HepG2 (cell line): Measurements from ENCODE around the gene TTPAL. TPM values are rescaled to one million over a fixed set of nuclear protein-coding genes. Genes with fewer than 3 reads are reported as not detected.

ENCODE experiments used
- CENPT ChIP-seq: sonication (generic); formaldehyde crosslinking; IDR thresholded peaks from 2 replicates; pipeline ENCODE4 v1.8.0; 2022; ENCODE audit warnings: low read depth, mild to moderate bottlenecking, moderate library complexity, missing genetic modification reagents
- GATAD2A ChIP-seq: IDR thresholded peaks from 2 replicates; pipeline ENCODE4 v1.6.1; 2016
- NKX3-1 ChIP-seq: sonication (generic); formaldehyde crosslinking; IDR thresholded peaks from 2 replicates; pipeline ENCODE4 v1.5.0; 2020; ENCODE audit warnings: missing genetic modification reagents
- SAFB2 ChIP-seq: sonication (generic); formaldehyde crosslinking; IDR thresholded peaks from 2 replicates; pipeline ENCODE4 v1.5.1; 2020; ENCODE audit warnings: missing genetic modification reagents, low read depth, mild to moderate bottlenecking, borderline replicate concordance
- SMAD3 ChIP-seq: sonication (generic); formaldehyde crosslinking; IDR thresholded peaks from 2 replicates; pipeline ENCODE4 v1.4.0; 2020; ENCODE audit warnings: missing genetic modification reagents
- TGIF2 ChIP-seq: IDR thresholded peaks from 2 replicates; pipeline ENCODE4 v1.6.1; 2016; ENCODE audit warnings: control low read depth, missing compliant biosample characterization
- ZC3H13 ChIP-seq: sonication (generic); formaldehyde crosslinking; IDR thresholded peaks from 2 replicates; pipeline ENCODE4 v1.8.1; 2023; ENCODE audit warnings: mild to moderate bottlenecking, missing genetic modification reagents, moderate library complexity
- ZFP1 ChIP-seq: IDR thresholded peaks from 2 replicates; pipeline ENCODE4 v1.6.1; 2016
- ZFX ChIP-seq: sonication (generic); formaldehyde crosslinking; IDR thresholded peaks from 2 replicates; pipeline ENCODE4 v1.4.0; 2020; ENCODE audit warnings: mild to moderate bottlenecking, low read depth, missing genetic modification reagents, moderate library complexity
- ZNF24 ChIP-seq: fragments of 450-650 bp; IDR thresholded peaks from 2 replicates; pipeline ENCODE4 v1.6.1; 2017; ENCODE audit warnings: antibody characterized with exemption, mild to moderate bottlenecking
- ZNF333 ChIP-seq: sonication (generic); formaldehyde crosslinking; IDR thresholded peaks from 2 replicates; pipeline ENCODE4 v1.4.0; 2020; ENCODE audit warnings: mild to moderate bottlenecking, missing genetic modification reagents, borderline replicate concordance
- ZNF792 ChIP-seq: IDR thresholded peaks from 2 replicates; pipeline ENCODE4 v1.6.1; 2016
- ZSCAN9 ChIP-seq: IDR thresholded peaks from 2 replicates; pipeline ENCODE4 v1.6.1; 2016; ENCODE audit warnings: borderline replicate concordance
- polyA plus RNA-seq, 8 experiments: library from polyadenylated mRNA; depleted of rRNA in 3 of 8; stranded (reverse) in 7 of 8; unstranded in 1 of 8; fragments of >200 nt; fragmentation: Illumina TruSeq in 4 of 8; extraction: Trizol in 4 of 8; gene quantifications; 2 replicates each; pipeline versions ENCODE4 v1.2.1 to v1.2.3, GENCODE V29; 2011 to 2016; ENCODE audit warnings: low read depth in 4 of 8, missing spikeins in 1 of 8, mixed read lengths in 1 of 8; ENCODE audit not compliant: insufficient read depth in 1 of 8
- total RNA-seq, 5 experiments: library from RNA; depleted of rRNA; stranded (reverse); fragments of >200 nt; fragmentation: Illumina TruSeq; extraction: Trizol; gene quantifications; 2 replicates each; pipeline ENCODE4 v1.2.3, GENCODE V29; 2016; ENCODE audit warnings: low read depth in 1 of 5
- TF ChIP-seq, protein P1 (sequence below): sonication (generic); formaldehyde crosslinking; IDR thresholded peaks from 2 replicates; pipeline ENCODE4 v1.5.1; 2020; ENCODE audit warnings: missing genetic modification reagents, mild to moderate bottlenecking, borderline replicate concordance
- TF ChIP-seq, protein P2 (sequence below): sonication (generic); formaldehyde crosslinking; conservative IDR thresholded peaks from 2 replicates; pipeline ENCODE4 v1.4.0; 2020; ENCODE audit warnings: mild to moderate bottlenecking, missing genetic modification reagents, moderate library complexity
- TF ChIP-seq, protein P3 (sequence below): sonication (generic); formaldehyde crosslinking; IDR thresholded peaks from 2 replicates; pipeline ENCODE4 v1.4.0; 2020; ENCODE audit warnings: mild to moderate bottlenecking, missing genetic modification reagents
- TF ChIP-seq, protein P4 (sequence below): sonication (generic); formaldehyde crosslinking; IDR thresholded peaks from 2 replicates; pipeline ENCODE4 v1.4.0; 2020; ENCODE audit warnings: missing genetic modification reagents
- TF ChIP-seq, protein P5 (sequence below): sonication (generic); formaldehyde crosslinking; IDR thresholded peaks from 2 replicates; pipeline ENCODE4 v1.4.0; 2020; ENCODE audit warnings: mild to moderate bottlenecking, missing genetic modification reagents

TTPAL gene
- total and polyA plus RNA-seq, 2 of the 13 experiments (the other 11 are each of a cell fraction or from before 2014, with no cell fraction given) = 4.3 to 18.8 TPM

DNA sequence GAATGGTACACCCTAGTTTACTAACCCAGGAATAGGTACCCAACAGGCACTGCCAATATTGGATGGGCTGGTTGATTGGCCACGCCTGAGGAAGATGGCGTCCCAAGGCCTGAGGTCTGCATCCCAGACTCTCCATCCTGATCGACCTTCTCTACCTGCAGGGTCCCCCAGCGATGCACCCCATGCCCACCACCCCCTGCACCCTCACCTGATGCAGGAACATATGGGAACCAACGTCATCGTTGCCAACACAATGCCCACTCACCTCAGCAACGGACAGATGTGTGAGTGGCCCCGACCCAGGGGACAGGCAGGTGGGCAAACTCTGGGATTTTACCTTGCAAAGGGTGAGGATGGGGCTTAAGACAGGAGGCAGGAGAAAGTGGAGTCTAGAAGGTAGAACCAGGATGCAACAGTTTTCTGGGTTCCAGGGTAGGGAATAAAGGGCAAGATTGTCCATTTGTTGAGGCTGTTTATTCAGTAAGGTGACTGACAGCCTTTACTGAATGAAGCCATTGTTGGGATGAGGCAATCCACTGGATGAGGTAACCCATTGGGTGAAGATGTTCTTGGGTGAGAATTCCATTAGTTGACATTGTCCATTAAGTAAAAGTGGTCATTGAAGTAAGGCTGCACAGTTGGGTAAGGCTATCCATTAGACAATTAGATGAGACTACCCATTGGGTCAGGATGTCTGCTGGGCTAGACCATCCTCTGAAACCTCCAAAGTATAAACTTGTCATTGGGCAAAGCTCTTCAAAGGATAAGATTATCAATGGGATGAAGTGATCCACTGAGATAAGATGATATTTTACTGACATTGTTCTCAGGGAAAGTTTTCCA is 47.3 kb upstream of the TTPAL start (continued):
- TF ChIP-seq NKX3-1 (CRISPR knock-in tag) = 0 out of 2 replicates have a peak, but pooled peaks have one; percentile 15
- TF ChIP-seq ZC3H13 = peak; percentile 87
- 0 out of 2 replicates have a peak, but pooled peaks have one; percentile 41 for TF ChIP-seq CENPT
- TF ChIP-seq, protein P1, sequence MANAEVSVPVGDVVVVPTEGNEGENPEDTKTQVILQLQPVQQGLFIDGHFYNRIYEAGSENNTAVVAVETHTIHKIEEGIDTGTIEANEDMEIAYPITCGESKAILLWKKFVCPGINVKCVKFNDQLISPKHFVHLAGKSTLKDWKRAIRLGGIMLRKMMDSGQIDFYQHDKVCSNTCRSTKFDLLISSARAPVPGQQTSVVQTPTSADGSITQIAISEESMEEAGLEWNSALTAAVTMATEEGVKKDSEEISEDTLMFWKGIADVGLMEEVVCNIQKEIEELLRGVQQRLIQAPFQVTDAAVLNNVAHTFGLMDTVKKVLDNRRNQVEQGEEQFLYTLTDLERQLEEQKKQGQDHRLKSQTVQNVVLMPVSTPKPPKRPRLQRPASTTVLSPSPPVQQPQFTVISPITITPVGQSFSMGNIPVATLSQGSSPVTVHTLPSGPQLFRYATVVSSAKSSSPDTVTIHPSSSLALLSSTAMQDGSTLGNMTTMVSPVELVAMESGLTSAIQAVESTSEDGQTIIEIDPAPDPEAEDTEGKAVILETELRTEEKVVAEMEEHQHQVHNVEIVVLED (CRISPR knock-in tag) = peak; percentile 32; the same call in 1 of the 2 replicates
- TF ChIP-seq ZFP1 (CRISPR knock-in tag) = peak; percentile 76; the same call in 1 of the 2 replicates
- TF ChIP-seq, protein P2, sequence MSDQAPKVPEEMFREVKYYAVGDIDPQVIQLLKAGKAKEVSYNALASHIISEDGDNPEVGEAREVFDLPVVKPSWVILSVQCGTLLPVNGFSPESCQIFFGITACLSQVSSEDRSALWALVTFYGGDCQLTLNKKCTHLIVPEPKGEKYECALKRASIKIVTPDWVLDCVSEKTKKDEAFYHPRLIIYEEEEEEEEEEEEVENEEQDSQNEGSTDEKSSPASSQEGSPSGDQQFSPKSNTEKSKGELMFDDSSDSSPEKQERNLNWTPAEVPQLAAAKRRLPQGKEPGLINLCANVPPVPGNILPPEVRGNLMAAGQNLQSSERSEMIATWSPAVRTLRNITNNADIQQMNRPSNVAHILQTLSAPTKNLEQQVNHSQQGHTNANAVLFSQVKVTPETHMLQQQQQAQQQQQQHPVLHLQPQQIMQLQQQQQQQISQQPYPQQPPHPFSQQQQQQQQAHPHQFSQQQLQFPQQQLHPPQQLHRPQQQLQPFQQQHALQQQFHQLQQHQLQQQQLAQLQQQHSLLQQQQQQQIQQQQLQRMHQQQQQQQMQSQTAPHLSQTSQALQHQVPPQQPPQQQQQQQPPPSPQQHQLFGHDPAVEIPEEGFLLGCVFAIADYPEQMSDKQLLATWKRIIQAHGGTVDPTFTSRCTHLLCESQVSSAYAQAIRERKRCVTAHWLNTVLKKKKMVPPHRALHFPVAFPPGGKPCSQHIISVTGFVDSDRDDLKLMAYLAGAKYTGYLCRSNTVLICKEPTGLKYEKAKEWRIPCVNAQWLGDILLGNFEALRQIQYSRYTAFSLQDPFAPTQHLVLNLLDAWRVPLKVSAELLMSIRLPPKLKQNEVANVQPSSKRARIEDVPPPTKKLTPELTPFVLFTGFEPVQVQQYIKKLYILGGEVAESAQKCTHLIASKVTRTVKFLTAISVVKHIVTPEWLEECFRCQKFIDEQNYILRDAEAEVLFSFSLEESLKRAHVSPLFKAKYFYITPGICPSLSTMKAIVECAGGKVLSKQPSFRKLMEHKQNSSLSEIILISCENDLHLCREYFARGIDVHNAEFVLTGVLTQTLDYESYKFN (CRISPR knock-in tag) = peak; percentile 91
- TF ChIP-seq ZFX (CRISPR knock-in tag) = peak; percentile 62
- peak; percentile 100 for TF ChIP-seq SMAD3
- TF ChIP-seq ZNF792 = peak; percentile 96
- no peak for TF ChIP-seq ZNF333 (CRISPR knock-in tag)
- TF ChIP-seq ZSCAN9 (CRISPR knock-in tag) = peak; percentile 90; the same call in 1 of the 2 replicates
- TF ChIP-seq TGIF2 (CRISPR knock-in tag) = peak; percentile 92; the same call in 1 of the 2 replicates
- TF ChIP-seq GATAD2A (CRISPR knock-in tag) = peak; percentile 100
- TF ChIP-seq, protein P3, sequence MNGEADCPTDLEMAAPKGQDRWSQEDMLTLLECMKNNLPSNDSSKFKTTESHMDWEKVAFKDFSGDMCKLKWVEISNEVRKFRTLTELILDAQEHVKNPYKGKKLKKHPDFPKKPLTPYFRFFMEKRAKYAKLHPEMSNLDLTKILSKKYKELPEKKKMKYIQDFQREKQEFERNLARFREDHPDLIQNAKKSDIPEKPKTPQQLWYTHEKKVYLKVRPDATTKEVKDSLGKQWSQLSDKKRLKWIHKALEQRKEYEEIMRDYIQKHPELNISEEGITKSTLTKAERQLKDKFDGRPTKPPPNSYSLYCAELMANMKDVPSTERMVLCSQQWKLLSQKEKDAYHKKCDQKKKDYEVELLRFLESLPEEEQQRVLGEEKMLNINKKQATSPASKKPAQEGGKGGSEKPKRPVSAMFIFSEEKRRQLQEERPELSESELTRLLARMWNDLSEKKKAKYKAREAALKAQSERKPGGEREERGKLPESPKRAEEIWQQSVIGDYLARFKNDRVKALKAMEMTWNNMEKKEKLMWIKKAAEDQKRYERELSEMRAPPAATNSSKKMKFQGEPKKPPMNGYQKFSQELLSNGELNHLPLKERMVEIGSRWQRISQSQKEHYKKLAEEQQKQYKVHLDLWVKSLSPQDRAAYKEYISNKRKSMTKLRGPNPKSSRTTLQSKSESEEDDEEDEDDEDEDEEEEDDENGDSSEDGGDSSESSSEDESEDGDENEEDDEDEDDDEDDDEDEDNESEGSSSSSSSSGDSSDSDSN (CRISPR knock-in tag) = no peak; the same call in 1 of the 2 replicates
- TF ChIP-seq SAFB2 (CRISPR knock-in tag) = no peak
- TF ChIP-seq, protein P4, sequence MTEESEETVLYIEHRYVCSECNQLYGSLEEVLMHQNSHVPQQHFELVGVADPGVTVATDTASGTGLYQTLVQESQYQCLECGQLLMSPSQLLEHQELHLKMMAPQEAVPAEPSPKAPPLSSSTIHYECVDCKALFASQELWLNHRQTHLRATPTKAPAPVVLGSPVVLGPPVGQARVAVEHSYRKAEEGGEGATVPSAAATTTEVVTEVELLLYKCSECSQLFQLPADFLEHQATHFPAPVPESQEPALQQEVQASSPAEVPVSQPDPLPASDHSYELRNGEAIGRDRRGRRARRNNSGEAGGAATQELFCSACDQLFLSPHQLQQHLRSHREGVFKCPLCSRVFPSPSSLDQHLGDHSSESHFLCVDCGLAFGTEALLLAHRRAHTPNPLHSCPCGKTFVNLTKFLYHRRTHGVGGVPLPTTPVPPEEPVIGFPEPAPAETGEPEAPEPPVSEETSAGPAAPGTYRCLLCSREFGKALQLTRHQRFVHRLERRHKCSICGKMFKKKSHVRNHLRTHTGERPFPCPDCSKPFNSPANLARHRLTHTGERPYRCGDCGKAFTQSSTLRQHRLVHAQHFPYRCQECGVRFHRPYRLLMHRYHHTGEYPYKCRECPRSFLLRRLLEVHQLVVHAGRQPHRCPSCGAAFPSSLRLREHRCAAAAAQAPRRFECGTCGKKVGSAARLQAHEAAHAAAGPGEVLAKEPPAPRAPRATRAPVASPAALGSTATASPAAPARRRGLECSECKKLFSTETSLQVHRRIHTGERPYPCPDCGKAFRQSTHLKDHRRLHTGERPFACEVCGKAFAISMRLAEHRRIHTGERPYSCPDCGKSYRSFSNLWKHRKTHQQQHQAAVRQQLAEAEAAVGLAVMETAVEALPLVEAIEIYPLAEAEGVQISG = peak; percentile 65; the same call in 1 of the 2 replicates
- TF ChIP-seq, protein P5, sequence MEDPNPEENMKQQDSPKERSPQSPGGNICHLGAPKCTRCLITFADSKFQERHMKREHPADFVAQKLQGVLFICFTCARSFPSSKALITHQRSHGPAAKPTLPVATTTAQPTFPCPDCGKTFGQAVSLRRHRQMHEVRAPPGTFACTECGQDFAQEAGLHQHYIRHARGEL (CRISPR knock-in tag) = no peak
- peak; percentile 12; the same call in 1 of the 2 replicates for TF ChIP-seq ZNF24
